ENCODE data around the gene AKT1. TPM values are rescaled to one million over a fixed set of nuclear protein-coding genes. Genes with fewer than 3 reads are reported as not detected.

AKT1 gene
- total RNA-seq, 1 donor from 2014 or later, result 147 TPM

DNA sequence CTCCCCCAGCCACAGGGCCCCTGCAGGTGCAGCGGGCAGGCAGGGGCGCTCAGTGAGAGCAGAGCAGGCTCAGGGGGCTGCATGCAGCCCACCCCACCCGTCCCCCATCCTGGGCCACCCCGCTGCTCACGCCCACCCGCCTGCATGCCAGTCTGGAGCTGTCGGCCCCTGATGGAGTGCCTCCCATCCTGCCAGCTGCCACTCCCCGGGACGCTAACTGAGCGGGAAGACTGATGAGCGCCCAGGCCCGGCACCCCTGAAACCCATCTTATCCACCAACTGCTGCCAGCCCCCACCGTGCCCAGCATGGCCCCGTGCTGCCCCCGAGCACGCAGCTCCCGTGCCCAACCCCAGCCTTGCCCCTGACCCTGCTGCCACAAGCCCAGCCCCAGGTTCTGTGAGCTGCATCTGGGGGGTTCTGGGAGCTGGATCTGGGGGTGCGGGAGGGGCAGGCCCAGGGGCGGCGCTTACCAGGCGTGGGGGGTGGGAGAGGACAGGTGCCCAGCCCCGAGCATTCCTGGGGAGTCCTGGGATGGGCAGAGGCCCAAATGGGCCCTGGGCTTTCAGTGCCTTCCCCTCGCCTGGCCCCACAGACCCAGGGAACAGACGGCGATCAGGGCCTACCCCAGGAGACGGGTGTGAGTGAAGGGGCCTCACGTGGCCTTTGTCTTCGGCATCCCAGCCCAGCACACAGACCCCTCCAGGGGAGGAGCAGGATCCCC, 13.3 kb downstream of the AKT1 start:
- Mint-ChIP-seq H3K9me3 (ENCODE audit: low read depth) (no peaks in the 10 kb centered on the region), H3K4me3 (ENCODE audit: low read depth) (no peak overlapping the region), H3K27ac (no peak overlapping the region), H3K27me3 (no peaks in the 10 kb centered on the region), H3K4me1 (ENCODE audit: low read depth) (no peaks in the 10 kb centered on the region), H3K36me3 (ENCODE audit: insufficient read depth) (no peaks in the 10 kb centered on the region)
- no peak for TF ChIP-seq CTCF (IDR thresholded peaks at IDR 0.05; ENCODE audit: unreplicated experiment)
- DNase-seq (ENCODE audit: low spot score, unreplicated experiment), result no peak

GRCh38 chr14:104781271-104782077, 14.1 kb downstream of the AKT1 start:
- Mint-ChIP-seq H3K36me3 (ENCODE audit: insufficient read depth) (peaks cover 2% of the 10 kb centered on the region), H3K27ac (no peak overlapping the region), H3K4me3 (ENCODE audit: low read depth) (no peak overlapping the region), H3K4me1 (ENCODE audit: low read depth) (no peaks in the 10 kb centered on the region), H3K27me3 (no peaks in the 10 kb centered on the region), H3K9me3 (ENCODE audit: low read depth) (no peaks in the 10 kb centered on the region)
- DNase-seq (ENCODE audit: low spot score, unreplicated experiment), result no peak
- TF ChIP-seq CTCF (IDR thresholded peaks at IDR 0.05; ENCODE audit: unreplicated experiment), result no peak

DNA sequence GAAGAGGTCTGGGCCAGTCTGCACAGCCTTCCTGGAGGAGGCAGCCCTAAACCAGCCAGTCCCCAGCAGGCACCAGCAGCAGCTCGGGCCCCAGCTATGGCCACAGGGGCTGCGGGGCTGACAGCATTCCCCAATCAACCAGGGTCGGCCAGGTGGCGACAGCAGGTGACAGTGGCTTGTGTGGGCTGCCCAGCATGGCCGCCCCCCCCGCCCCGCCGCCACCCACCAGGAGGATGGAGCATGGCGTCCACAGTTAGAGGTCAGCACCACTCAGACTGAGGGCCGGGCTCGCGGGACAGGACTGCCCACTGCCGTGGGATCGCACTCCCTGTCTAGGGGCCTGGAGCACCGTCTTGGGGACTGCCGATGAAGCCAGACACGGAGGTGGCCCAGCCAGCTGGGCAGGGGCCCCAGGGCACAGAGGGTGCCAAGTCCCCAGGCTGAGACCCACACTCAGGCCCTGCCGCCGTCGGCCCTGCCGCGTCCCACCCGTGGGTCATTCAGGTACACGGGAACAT, 15.0 kb downstream of the AKT1 start:
- Mint-ChIP-seq H3K27ac (no peak overlapping the region), H3K9me3 (ENCODE audit: low read depth) (no peaks in the 10 kb centered on the region), H3K4me1 (ENCODE audit: low read depth) (no peaks in the 10 kb centered on the region), H3K36me3 (ENCODE audit: insufficient read depth) (peaks cover 2% of the 10 kb centered on the region), H3K27me3 (no peaks in the 10 kb centered on the region), H3K4me3 (ENCODE audit: low read depth) (no peak overlapping the region)
- no peak for TF ChIP-seq CTCF (IDR thresholded peaks at IDR 0.05; ENCODE audit: unreplicated experiment)
- no peak for DNase-seq (ENCODE audit: low spot score, unreplicated experiment)

DNA sequence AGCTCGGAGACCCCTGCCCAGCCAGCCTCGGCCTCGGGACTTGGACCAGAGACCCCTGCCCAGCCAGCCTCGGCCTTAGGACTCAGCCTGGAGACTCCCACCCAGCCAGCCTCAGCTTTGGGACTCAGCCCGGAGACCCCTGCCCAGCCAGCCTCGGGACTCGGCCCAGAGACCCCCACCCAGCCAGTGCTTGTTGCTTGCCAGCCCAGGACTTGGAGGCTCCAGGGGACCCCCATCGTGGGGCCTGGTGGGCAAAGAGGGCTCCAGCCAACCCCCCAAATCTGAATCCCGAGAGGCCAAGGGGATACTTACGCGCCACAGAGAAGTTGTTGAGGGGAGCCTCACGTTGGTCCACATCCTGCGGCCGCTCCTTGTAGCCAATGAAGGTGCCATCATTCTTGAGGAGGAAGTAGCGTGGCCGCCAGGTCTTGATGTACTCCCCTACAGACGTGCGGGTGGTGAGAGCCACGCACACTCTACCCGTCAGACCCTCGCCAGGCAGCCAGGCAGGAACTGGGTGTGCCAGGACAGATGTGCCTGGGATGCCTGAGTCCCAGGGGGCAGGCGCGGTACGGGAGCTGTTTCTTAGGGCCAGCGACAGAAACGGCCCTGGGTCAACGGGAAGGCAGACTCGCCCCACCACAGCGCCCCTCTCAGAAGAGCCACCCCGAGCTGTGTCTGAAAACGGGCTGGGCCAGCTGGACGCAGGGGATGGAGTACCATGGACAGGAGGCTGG, 15.6 kb downstream of the AKT1 start:
- no peaks in the 10 kb centered on the region for H3K4me1 Mint-ChIP-seq (ENCODE audit: low read depth)
- no peak for DNase-seq (ENCODE audit: low spot score, unreplicated experiment)
- H3K4me3 Mint-ChIP-seq (ENCODE audit: low read depth), result no peak overlapping the region
- TF ChIP-seq CTCF (IDR thresholded peaks at IDR 0.05; ENCODE audit: unreplicated experiment), result no peak
- H3K27ac Mint-ChIP-seq, result no peak overlapping the region
- H3K9me3 Mint-ChIP-seq (ENCODE audit: low read depth), result no peaks in the 10 kb centered on the region
- no peaks in the 10 kb centered on the region for H3K27me3 Mint-ChIP-seq
- H3K36me3 Mint-ChIP-seq (ENCODE audit: insufficient read depth), result peaks cover 2% of the 10 kb centered on the region
